Measurements from ENCODE around the gene GPAT2.
"Not testable (repeated sequence)": the region's sequence is repeated elsewhere in the genome, so short reads cannot be mapped to it uniquely, and the experiment has no call there.

Gene GPAT2

DNA sequence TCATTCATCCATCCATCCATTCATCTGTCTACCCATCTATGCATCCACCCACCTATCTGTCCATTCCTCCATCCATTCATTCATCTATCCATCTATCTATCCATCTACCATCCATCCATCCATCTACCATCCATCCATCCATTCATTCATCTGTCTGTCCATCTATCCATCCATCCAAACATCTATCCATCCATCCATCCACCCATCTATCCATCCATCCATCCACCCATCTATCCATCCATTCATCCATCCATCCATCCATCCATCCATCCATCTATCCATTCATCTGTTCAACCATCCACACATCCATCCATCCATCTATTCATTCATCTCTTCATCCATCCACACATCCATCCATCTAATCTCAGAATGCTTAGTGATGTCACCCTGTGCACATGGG, 30.0 kb upstream of the GPAT2 start:
- DNase-seq (ENCODE audit: low spot score), result not testable (repeated sequence)

- not testable (repeated sequence) for DNase-seq (ENCODE audit: low spot score)
Observed at GRCh38 chr2:96064047-96064675, 29.4 kb upstream of the GPAT2 start.

DNA sequence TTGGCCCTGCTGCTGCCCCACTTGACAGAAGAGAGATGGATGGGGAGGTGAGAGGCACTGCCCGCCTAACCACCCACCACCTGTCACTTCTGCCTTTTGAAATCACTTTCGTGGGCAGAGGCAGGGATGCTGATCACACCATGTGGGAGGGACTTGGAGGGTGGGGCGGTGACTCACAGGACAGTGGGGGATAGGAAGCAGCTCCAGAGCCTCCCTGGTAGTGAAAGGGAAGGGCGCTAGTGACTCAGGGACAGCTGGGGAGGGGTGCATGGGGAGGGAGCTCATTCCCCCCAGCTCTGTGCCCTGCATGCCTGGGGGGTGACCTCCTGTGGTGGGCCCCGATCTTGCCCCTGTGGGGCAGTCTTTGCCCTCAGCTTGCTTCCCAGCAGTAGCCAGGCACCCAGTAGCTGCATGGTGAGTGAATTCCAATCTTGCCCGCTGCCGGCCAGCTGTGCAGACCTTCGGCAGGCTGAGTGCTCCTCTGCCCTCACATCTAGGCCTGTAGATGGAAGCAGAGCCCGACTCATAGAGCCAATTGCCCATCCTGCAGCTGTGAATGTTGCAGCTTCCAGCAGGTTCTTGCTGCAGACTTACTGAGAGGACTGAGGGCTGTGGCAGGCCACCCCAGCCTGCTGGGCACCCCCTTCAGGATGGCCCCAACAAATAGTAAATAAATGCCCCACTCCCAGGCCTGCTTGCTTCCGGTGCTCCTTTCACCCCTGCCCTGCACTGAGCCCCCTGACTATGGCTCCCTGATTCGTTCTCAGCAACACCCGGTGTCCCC, 28.6 kb upstream of the GPAT2 start:
- DNase-seq (ENCODE audit: low spot score), result peak; percentile 80

GRCh38 chr2:96062483-96062882, 27.8 kb upstream of the GPAT2 start:
- not testable (repeated sequence) for DNase-seq (ENCODE audit: low spot score)

DNA sequence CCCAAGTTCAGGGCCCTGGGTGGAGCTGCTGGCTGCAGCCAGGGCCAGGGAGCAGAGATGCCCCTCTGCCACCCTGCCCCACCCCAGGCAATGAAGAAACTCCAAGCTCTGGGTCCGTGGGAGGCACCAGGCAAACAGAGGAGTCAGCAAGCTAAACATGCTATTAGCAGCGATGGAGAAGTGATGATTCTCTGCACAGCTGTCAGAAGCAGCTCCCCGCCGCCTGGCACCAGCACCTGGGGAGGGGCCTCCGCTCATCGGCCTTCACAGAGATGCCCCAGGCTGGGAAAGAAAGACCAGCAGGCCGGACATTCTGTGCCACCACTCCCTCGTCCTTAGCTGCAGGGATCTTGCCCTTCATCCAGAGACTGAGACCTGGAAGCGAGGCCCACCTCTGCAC, 27.2 kb upstream of the GPAT2 start:
- peak; percentile 50 for DNase-seq (ENCODE audit: low spot score)

- DNase-seq (ENCODE audit: low spot score), result not testable (repeated sequence)
Observed at GRCh38 chr2:96061197-96061817, 26.6 kb upstream of the GPAT2 start.

DNA sequence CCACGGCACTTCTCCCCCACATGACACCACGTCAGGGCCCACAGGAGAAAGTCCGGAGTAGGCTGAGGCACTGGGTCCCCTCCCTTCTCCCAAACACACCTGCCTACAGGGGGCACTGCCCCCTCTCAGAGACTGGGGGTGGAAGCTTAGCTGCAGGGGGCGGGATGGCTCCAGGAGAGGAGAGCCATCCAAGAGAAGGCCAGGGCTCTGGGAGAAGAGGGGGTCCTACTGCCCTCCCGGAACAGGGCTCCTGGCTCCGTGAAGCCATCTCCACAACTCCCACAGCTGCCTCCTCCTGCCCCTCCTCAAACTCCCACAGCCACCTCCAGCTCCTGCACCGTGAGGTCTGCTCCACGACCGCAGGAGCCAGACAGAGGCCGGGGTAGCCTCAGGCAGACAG, 25.6 kb upstream of the GPAT2 start:
- not testable (repeated sequence) for DNase-seq (ENCODE audit: low spot score)

DNA sequence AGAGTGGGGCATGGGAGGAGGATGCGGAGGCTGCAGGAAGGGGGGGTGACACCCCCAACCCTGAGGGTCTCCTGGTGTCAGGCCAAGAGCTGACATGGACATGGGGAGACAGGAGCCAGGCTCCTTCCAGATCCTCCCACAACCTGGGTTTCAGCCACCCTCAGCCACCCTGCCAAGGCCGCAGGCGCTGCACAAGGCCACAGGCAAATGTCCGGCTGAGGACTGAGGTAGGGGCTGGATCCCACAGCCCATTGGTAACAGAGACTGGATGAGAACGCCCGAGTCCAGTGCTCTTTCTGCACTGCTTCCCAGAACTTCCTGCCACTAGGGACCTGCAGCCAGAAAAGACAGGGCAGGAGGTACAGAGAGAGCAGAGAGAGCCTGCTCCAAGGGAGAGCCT, 24.7 kb upstream of the GPAT2 start:
- DNase-seq (ENCODE audit: low spot score), result not testable (repeated sequence)

DNA sequence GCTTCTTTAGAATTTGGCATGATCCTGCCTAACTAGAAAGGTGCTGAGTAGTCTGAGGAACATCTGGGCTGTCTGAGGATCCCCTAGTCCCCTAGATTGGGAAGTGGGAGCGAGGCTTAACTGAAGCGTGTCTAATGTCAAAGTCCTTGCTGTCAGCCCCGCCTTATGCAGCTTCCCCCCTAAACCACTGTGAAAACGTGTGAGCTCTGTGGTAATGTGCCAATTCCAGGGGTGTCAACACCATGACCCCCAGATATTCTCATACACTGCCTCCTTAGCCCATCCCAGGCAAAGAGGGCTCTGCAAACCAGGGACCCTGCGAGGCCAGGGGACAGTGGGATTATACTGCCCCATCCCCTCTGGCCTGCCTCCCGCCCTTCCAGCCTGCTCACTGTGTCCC, 21.1 kb upstream of the GPAT2 start:
- DNase-seq (ENCODE audit: low spot score), result not testable (repeated sequence)

- not testable (repeated sequence) for DNase-seq (ENCODE audit: low spot score)
Observed at GRCh38 chr2:96054537-96054936, 19.8 kb upstream of the GPAT2 start.

GRCh38 chr2:96053385-96053784, 18.7 kb upstream of the GPAT2 start:
- not testable (repeated sequence) for DNase-seq (ENCODE audit: low spot score)

- DNase-seq (ENCODE audit: low spot score), result not testable (repeated sequence)
Observed at GRCh38 chr2:96052632-96053031, 17.9 kb upstream of the GPAT2 start.

- not testable (repeated sequence) for DNase-seq (ENCODE audit: low spot score)
Observed at GRCh38 chr2:96049917-96050262, 15.2 kb upstream of the GPAT2 start.

DNA sequence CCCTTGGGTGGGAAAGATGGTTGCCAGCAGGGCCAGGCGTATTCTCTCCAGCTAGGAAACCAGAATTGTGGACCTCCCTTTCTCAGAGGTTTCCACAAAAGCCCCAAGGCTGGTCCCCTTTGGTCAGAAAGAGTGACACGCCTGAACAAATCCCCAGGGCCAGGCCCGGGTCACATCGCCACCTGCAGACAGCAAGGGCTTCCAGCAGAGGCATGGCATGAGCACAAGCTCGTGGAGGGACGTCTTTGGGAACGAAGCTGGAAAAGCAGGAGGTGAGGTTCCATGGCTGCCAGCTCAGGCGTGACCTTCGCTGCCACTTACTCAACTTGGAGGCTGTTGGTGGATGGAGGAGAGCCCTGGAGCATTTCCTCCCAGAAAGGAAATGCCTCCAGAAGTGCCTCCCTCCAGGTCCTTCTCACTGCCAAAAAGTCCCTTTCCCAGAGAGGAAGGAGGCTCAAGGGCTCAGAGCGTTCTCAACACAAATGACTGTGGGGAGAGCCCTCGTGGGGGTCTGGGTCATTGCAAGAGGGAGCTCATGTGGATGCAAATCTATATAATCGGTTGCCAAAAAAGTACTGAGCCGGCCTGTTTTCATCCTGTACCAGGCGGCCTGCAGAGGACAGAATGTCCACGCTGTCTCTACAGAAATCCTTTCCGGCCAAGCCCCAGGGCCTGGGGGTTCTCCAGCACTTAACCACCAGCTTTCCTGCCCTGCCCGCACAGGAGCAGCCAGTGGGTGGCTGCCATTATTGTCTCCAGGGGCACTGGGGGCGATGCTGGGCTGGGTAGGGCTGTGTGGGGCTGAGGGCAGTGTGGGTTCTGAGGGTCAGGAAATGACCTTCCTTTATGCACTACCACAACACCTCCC, 14.6 kb upstream of the GPAT2 start:
- DNase-seq (ENCODE audit: low spot score), result not testable (repeated sequence)

DNA sequence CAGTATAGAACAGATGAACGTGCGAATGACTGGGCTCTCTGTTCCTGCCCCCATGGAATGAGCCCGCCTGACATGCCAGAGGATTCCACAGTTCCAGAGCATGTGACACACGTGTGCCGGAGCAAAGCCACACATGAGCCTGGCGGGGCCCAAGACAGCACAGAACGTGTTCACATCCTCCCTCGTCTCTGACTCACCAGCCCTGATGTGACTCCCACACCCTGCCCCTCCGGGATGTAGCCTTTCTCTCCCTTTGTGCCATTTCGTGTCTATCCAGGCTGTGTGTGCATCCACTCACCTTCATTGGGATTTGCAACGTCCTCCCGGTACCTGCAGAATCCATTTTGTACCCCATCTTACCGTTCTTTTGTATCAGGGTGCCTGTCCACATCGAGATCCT, 838 bp upstream of the GPAT2 start:
- DNase-seq (ENCODE audit: low spot score), result not testable (repeated sequence)

GRCh38 chr2:96033997-96034396, 719 bp downstream of the GPAT2 start:
- DNase-seq (ENCODE audit: low spot score), result not testable (repeated sequence)

- DNase-seq (ENCODE audit: low spot score), result not testable (repeated sequence)
Observed at GRCh38 chr2:96027725-96028325, 6.9 kb downstream of the GPAT2 start.

DNA sequence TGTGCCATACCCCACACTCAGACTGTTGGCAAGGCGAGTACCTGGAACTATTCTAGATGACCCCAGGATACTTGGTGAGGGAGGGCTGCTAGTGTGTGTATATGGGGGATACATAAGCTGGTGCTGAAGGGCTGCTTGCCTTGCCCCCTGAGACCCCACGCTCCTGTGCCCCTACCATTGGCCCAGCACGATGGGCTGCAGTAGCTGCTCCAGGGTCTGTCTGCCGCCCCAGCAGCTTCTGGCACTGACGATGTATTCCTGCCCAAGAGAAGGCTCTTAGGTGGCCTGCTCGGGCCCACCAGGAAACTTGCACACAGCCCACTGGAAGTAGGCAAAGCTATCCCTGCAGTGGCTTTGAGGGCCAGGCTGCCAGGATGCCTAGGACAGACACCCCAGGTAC, 9.0 kb downstream of the GPAT2 start:
- DNase-seq (ENCODE audit: low spot score), result not testable (repeated sequence)

- DNase-seq (ENCODE audit: low spot score), result no peak
Observed at GRCh38 chr2:96025194-96025492, 9.6 kb downstream of the GPAT2 start.

DNA sequence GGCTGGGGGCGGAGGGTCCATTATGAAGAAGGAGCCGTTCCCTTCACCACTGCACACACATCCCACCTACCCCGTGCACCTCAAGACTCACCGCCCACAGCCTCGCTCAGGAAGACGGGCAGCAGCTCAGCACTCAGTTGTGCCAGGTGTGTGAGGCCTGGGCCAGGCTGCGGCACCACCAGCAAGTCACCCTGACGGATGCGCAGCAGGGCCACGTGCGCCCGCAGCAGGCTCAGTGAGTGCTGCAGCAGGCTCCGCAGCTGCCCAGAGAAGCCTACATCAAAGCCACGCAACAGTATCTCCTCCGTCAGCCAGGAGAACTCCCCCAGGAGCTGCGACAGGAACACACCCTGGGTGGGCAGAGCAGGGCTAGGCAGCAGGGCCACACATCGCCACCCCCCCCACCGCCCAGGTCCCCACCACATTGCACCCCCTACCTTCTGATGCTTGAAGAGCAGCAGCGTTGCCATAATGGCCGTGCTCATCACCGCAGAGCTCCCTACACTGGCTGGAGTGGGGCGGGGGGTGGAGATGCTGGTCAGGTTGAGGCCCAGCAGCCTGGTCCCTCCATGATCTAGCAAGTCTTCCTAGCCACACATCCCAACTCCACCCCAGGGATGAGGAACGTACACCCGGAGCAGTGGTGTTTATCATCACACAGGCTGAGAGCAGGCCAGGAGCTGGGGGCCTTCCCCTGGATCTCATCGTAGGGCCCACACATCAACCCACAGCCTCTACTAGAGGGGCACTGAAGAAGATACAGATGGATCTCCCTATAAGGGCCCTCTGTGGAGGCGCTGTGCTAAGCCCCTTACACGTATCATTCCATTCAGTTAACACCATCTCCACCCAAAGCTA, 10.2 kb downstream of the GPAT2 start:
- peak; percentile 50 for DNase-seq (ENCODE audit: low spot score)

- DNase-seq (ENCODE audit: low spot score), result not testable (repeated sequence)
Observed at GRCh38 chr2:96023701-96024100, 11.0 kb downstream of the GPAT2 start.
